ENCODE measurements around the gene TCF3.
"Not testable (repeated sequence)": the region's sequence is repeated elsewhere in the genome, so short reads cannot be mapped to it uniquely, and the experiment has no call there.

TCF3 gene

DNA sequence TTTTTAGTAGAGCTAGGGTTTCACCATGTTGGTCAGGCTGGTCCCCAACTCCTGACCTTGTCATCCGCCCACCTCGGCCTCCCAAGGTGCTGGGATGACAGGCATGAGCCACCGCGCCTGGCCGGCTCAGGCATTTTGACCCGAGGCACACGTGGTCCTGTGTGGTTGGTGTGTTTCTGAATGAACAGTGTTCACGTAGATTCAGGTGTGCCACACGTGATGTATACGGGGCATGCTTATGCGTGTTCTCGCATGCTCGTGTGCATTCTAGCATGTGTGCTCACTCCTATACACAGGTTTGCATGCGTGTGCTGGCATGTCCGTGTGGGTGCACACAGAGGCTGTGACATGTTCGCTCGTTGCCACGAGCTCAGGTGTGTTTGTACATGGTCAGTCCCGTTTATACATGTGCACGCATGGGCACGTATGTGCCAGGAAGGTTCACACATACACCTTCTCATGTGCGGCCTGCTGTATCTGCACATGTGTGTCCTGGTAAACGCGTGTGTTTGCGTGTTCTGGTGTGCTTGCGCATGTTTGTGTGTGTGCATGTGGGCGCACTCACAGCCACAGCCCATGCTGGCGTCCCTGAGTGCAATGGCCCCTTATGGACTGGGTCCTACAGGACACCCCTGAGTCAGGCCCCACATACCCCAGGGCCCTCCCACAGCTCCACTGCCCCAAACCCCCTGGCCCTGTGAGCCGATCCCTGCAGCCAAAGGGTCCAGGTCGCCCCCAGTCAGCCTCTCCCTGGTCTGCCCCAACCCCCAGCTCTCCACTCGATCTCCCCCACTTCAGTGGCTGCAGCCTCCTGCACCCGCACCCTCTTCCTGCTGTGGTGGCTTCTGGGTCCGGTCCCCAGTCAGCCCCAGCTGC, 20.6 kb upstream of the TCF3 start:
- Histone ChIP-seq H3K9me3 (ENCODE audit: control insufficient read depth in 1 of 2, low read length in 2 of 2) (no peaks in the 10 kb centered on the region), H3K9ac (ENCODE audit: low read depth in 1 of 2, low read length in 2 of 2) (no peak overlapping the region), H3K4me3 (ENCODE audit: low read depth in 1 of 2, low read length in 2 of 2) (no peak overlapping the region), H3K36me3 (ENCODE audit: control insufficient read depth in 1 of 2, insufficient read depth in 2 of 2, low read length in 2 of 2) (no peaks in the 10 kb centered on the region), H3K4me1 (ENCODE audit: control insufficient read depth in 1 of 2, insufficient read depth in 2 of 2, low read length in 2 of 2) (peaks cover 0 to 4% of the 10 kb centered on the region in 2 donors), H3K27ac (ENCODE audit: low read depth, low read length) (no peak overlapping the region), H3K27me3 (ENCODE audit: control insufficient read depth in 1 of 2, insufficient read depth in 2 of 2, low read length in 2 of 2) (peaks cover 41 to 59% of the 10 kb centered on the region in 2 donors)

DNA sequence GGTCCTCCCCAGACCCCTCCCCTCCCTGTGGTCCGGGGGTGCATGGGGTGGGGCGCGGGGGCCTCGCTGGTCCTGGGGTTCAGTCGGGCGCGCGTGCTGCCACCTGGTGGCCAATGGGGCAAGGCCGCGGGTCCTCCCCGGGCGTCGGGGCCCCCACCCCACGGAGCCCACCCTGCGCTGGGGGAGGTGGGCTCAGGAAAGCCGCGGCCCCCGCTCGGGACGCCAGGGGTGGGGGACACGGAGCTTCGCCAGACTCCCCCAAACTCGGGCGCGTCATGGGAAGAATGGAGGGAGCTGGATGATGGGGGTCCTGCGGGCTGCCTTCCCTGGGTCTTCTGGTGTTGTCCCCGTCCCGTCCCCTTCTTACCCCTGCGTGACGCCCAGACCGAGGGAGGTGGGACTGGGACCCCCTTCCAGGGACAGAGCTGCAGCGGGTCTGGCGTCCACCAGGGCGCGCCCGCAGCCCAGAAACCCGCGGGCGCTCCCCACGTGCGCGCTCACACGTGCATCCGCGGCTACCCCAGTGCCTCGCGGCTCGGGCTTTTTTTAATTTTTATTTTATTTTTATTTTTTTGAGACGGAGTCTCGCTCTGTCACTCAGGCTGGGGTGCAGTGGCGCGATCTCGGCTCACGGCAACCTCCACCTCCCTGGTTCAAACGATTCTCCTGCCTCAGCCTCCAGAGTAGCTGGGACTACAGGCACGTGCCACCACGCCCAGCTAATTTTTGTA, 19.8 kb upstream of the TCF3 start:
- Histone ChIP-seq H3K27ac (ENCODE audit: low read depth, low read length) (no peak overlapping the region), H3K4me3 (ENCODE audit: low read depth in 1 of 2, low read length in 2 of 2) (peak overlapping the region; percentile 32 to 35), H3K36me3 (ENCODE audit: control insufficient read depth in 1 of 2, insufficient read depth in 2 of 2, low read length in 2 of 2) (no peaks in the 10 kb centered on the region), H3K9ac (ENCODE audit: low read depth in 1 of 2, low read length in 2 of 2) (no peak overlapping the region), H3K27me3 (ENCODE audit: control insufficient read depth in 1 of 2, insufficient read depth in 2 of 2, low read length in 2 of 2) (peaks cover 35 to 55% of the 10 kb centered on the region in 2 donors), H3K9me3 (ENCODE audit: control insufficient read depth in 1 of 2, low read length in 2 of 2) (no peaks in the 10 kb centered on the region), H3K4me1 (ENCODE audit: control insufficient read depth in 1 of 2, insufficient read depth in 2 of 2, low read length in 2 of 2) (peaks cover 0 to 4% of the 10 kb centered on the region in 2 donors)

DNA sequence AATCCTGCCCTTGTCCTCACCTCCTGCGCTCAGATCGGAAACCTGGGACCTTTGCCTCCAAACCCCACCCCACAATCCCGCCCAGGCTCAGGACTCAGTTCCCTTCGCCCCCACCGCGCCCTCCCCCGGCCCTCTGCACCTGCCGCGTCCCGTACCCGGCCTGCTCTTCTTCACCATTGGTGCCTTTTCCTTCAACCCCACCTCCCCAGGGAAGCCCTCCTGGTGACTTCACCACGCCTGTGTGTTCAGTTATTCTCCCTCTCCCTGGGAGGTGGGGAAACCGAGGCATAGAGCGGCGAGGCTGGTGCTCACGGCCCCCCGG, 19.3 kb upstream of the TCF3 start:
- H3K27me3 ChIP-seq (ENCODE audit: control insufficient read depth in 1 of 2, insufficient read depth in 2 of 2, low read length in 2 of 2) = peaks cover 30 to 50% of the 10 kb centered on the region in 2 donors
- H3K9me3 ChIP-seq (ENCODE audit: control insufficient read depth in 1 of 2, low read length in 2 of 2) = no peaks in the 10 kb centered on the region
- peak overlapping the region in 1 of 2 donors; percentile 35 for H3K4me3 ChIP-seq (ENCODE audit: low read depth in 1 of 2, low read length in 2 of 2)
- no peak overlapping the region for H3K9ac ChIP-seq (ENCODE audit: low read depth in 1 of 2, low read length in 2 of 2)
- no peak overlapping the region for H3K27ac ChIP-seq (ENCODE audit: low read depth, low read length)
- peaks cover 0 to 4% of the 10 kb centered on the region in 2 donors for H3K4me1 ChIP-seq (ENCODE audit: control insufficient read depth in 1 of 2, insufficient read depth in 2 of 2, low read length in 2 of 2)
- H3K36me3 ChIP-seq (ENCODE audit: control insufficient read depth in 1 of 2, insufficient read depth in 2 of 2, low read length in 2 of 2) = no peaks in the 10 kb centered on the region

DNA sequence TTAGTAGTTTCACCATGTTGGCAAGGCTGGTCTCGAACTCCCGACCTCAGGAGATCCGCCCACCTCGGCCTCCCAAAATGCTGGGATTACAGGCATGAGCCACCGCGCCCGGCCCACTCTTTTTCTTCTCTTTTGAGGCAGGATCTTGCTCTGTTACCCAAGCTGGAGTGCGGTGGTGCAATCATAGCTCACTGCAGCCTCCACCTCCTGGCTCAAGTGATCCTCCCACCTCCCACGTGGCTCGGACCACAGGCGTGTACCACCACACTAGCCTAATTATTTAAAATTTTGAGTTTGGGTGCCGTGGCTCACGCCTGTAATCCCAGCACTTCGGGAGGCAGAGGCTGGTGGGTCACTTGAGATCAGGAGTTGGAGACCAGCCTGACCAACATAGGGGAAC, 18.3 kb upstream of the TCF3 start:
- not testable (repeated sequence) for H3K4me1 ChIP-seq (ENCODE audit: control insufficient read depth in 1 of 2, insufficient read depth in 2 of 2, low read length in 2 of 2); H3K27ac ChIP-seq (ENCODE audit: low read depth, low read length); H3K9me3 ChIP-seq (ENCODE audit: control insufficient read depth in 1 of 2, low read length in 2 of 2); H3K36me3 ChIP-seq (ENCODE audit: control insufficient read depth in 1 of 2, insufficient read depth in 2 of 2, low read length in 2 of 2); H3K4me3 ChIP-seq (ENCODE audit: low read depth in 1 of 2, low read length in 2 of 2); H3K9ac ChIP-seq (ENCODE audit: low read depth in 1 of 2, low read length in 2 of 2)
- H3K27me3 ChIP-seq (ENCODE audit: control insufficient read depth in 1 of 2, insufficient read depth in 2 of 2, low read length in 2 of 2) = peaks cover 21 to 43% of the 10 kb centered on the region in 2 donors

DNA sequence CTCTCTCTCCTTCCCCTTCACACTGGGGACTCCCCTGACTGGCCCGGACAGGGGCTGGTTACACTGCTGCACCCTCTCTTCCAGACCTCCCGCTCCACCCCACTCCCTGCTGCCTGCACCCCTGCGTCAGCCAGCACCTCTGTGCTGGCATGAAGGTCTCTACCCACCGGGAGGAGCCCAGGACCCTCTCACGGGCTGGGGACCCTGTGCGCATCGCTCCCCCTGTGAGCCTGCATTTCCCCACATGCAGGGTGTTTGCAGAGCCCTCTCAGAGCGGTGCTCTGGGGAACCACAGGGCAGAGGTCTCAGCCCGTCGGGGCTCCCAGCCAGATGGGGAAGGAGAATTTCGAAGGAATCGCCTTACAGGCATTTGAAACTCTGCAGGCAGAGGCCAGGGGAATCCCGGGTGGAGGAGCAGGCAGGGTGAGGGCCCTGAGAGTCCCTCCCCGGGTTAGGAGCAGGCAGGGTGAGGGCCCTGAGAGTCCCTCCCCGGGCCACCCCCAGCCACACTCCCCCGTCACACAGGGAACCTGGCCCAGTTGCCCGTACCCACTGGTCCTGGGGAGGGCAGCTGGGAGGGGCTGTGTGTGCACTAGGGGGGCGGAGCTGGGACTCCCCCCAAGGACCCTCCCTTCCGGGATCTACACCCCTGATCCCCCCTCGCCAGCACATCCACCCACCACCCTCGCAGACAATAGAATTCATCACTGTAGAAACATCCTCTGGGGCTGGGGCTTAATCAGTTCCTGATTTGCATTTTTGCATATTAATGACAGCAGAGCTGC, 16.3 kb upstream of the TCF3 start:
- Histone ChIP-seq H3K4me3 (ENCODE audit: low read depth in 1 of 2, low read length in 2 of 2) (no peak overlapping the region), H3K4me1 (ENCODE audit: control insufficient read depth in 1 of 2, insufficient read depth in 2 of 2, low read length in 2 of 2) (peaks cover 0 to 4% of the 10 kb centered on the region in 2 donors), H3K27me3 (ENCODE audit: control insufficient read depth in 1 of 2, insufficient read depth in 2 of 2, low read length in 2 of 2) (peaks cover 15 to 32% of the 10 kb centered on the region in 2 donors), H3K36me3 (ENCODE audit: control insufficient read depth in 1 of 2, insufficient read depth in 2 of 2, low read length in 2 of 2) (no peaks in the 10 kb centered on the region), H3K9ac (ENCODE audit: low read depth in 1 of 2, low read length in 2 of 2) (no peak overlapping the region), H3K27ac (ENCODE audit: low read depth, low read length) (no peak overlapping the region), H3K9me3 (ENCODE audit: control insufficient read depth in 1 of 2, low read length in 2 of 2) (no peaks in the 10 kb centered on the region)

DNA sequence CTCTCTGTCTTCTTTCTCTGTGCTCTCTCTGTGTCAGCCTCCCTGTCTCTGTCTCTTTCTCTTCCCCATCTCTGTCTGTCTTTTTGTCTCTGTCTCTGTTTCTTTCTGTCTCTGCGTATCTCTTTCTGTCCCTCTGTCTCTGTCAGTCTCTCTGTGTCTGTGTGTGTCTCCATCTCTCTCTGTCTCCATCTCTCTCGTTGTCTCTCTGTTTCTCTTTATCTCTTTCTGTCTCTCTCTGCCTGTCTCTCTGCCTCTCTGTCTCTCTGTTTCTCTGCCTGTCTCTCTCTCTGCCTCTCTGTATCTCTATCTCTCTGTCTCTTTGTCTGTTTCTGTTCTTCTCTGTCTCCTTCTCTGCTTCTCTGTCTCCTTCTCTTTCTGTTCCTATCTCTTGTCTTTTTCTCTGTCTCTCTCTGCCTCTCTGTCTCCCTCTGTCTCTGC, 15.7 kb upstream of the TCF3 start:
- Histone ChIP-seq H3K27ac (ENCODE audit: low read depth, low read length) (no peak overlapping the region), H3K4me1 (ENCODE audit: control insufficient read depth in 1 of 2, insufficient read depth in 2 of 2, low read length in 2 of 2) (peaks cover 0 to 4% of the 10 kb centered on the region in 2 donors), H3K9me3 (ENCODE audit: control insufficient read depth in 1 of 2, low read length in 2 of 2) (no peaks in the 10 kb centered on the region), H3K36me3 (ENCODE audit: control insufficient read depth in 1 of 2, insufficient read depth in 2 of 2, low read length in 2 of 2) (no peaks in the 10 kb centered on the region), H3K4me3 (ENCODE audit: low read depth in 1 of 2, low read length in 2 of 2) (no peak overlapping the region), H3K9ac (ENCODE audit: low read depth in 1 of 2, low read length in 2 of 2) (no peak overlapping the region), H3K27me3 (ENCODE audit: control insufficient read depth in 1 of 2, insufficient read depth in 2 of 2, low read length in 2 of 2) (peaks cover 15 to 26% of the 10 kb centered on the region in 2 donors)

DNA sequence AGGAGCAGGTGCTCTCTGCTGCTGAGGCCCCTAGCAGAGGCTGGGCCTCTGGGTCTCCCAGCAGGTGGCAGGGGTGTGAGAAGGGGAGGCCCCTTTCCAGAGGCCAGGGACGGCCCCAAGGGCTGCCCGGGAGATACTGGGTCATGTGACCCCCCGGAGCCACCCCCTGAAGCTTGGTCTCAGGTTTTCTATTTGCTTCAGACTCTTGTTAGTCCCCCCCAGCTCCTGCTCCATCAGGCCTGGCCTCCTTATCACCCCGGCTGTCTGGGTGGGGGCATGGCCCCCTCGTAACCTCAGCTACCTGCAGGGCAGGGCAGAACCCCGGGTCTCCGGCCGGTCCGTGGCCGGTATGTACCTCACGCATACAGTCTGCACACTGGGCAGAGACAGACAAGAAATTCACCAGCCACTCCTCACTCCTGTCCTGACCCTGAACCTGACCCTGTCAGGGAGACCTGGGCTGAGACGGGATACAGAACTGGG, 13.2 kb upstream of the TCF3 start:
- Histone ChIP-seq H3K36me3 (ENCODE audit: control insufficient read depth in 1 of 2, insufficient read depth in 2 of 2, low read length in 2 of 2) (no peaks in the 10 kb centered on the region), H3K27me3 (ENCODE audit: control insufficient read depth in 1 of 2, insufficient read depth in 2 of 2, low read length in 2 of 2) (peaks cover 15 to 16% of the 10 kb centered on the region in 2 donors), H3K9me3 (ENCODE audit: control insufficient read depth in 1 of 2, low read length in 2 of 2) (no peaks in the 10 kb centered on the region), H3K9ac (ENCODE audit: low read depth in 1 of 2, low read length in 2 of 2) (no peak overlapping the region), H3K27ac (ENCODE audit: low read depth, low read length) (no peak overlapping the region), H3K4me3 (ENCODE audit: low read depth in 1 of 2, low read length in 2 of 2) (no peak overlapping the region), H3K4me1 (ENCODE audit: control insufficient read depth in 1 of 2, insufficient read depth in 2 of 2, low read length in 2 of 2) (no peaks in the 10 kb centered on the region)

DNA sequence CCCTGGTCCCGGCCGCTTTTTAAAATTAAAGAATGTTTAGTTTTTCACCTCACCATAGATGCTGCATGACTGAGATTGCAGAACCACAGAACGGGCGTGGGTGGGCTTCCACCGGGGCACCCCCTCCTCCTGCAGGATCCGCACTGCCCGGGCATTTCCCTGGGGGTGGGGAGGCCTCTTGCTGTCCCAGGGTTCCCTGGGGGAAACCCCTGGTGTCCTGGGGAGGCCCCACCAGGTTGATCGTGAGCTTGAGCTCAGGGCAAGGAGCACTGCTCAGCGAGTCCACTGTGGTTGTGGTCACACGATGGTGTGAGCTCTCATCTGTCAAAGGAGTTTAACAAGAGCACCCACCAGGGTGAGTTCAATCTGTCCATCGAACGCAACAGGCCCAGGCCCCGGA, 11.4 kb upstream of the TCF3 start:
- Histone ChIP-seq H3K9ac (ENCODE audit: low read depth in 1 of 2, low read length in 2 of 2) (no peak overlapping the region), H3K36me3 (ENCODE audit: control insufficient read depth in 1 of 2, insufficient read depth in 2 of 2, low read length in 2 of 2) (no peaks in the 10 kb centered on the region), H3K4me3 (ENCODE audit: low read depth in 1 of 2, low read length in 2 of 2) (no peak overlapping the region), H3K27me3 (ENCODE audit: control insufficient read depth in 1 of 2, insufficient read depth in 2 of 2, low read length in 2 of 2) (peaks cover 10 to 11% of the 10 kb centered on the region in 2 donors), H3K27ac (ENCODE audit: low read depth, low read length) (no peak overlapping the region), H3K9me3 (ENCODE audit: control insufficient read depth in 1 of 2, low read length in 2 of 2) (no peaks in the 10 kb centered on the region), H3K4me1 (ENCODE audit: control insufficient read depth in 1 of 2, insufficient read depth in 2 of 2, low read length in 2 of 2) (no peaks in the 10 kb centered on the region)

DNA sequence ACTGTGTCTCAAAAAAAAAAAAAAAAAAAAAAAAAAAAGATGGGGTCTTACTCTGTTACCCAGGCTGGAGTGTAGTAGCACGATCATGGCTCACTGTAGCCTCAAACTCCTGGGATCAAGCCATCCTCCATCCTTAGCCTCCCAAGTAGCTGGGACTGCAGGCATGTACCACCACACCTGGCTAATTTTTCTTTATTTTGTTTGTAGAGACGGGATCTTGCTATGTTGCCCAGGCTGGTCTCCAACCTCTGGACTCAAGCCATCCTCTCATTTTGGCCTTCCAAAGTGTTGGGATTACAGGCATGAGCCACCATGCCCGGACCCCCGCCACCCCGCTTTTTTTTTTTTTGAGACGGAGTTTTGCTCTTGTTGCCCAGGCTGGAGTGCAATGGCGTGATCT, 10.8 kb upstream of the TCF3 start:
- H3K36me3 ChIP-seq (ENCODE audit: control insufficient read depth in 1 of 2, insufficient read depth in 2 of 2, low read length in 2 of 2); H3K27me3 ChIP-seq (ENCODE audit: control insufficient read depth in 1 of 2, insufficient read depth in 2 of 2, low read length in 2 of 2); H3K9ac ChIP-seq (ENCODE audit: low read depth in 1 of 2, low read length in 2 of 2); H3K4me1 ChIP-seq (ENCODE audit: control insufficient read depth in 1 of 2, insufficient read depth in 2 of 2, low read length in 2 of 2); H3K9me3 ChIP-seq (ENCODE audit: control insufficient read depth in 1 of 2, low read length in 2 of 2); H3K4me3 ChIP-seq (ENCODE audit: low read depth in 1 of 2, low read length in 2 of 2); H3K27ac ChIP-seq (ENCODE audit: low read depth, low read length): not testable (repeated sequence)

DNA sequence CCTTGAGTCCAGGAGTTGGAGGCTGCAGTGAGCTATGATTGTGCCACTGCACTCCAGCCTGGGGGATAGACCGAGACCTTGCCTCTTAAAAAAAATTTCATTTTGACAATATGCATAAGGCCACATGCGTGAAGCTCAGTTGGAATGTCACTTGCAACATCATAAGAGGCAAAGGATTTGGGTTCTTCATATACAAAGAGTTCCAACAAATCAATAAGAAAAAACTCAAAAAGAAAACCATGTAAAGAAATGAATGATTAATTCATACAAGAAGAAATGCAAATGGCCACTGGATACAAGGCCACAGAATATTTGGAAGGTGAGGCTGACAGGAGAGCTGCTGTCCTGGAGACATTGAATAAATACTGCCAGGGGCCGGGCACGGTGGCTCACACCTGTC, 9.6 kb upstream of the TCF3 start:
- peaks cover 0 to 4% of the 10 kb centered on the region in 2 donors for H3K27me3 ChIP-seq (ENCODE audit: control insufficient read depth in 1 of 2, insufficient read depth in 2 of 2, low read length in 2 of 2)
- no peaks in the 10 kb centered on the region for H3K9me3 ChIP-seq (ENCODE audit: control insufficient read depth in 1 of 2, low read length in 2 of 2)
- H3K4me3 ChIP-seq (ENCODE audit: low read depth in 1 of 2, low read length in 2 of 2) = no peak overlapping the region
- no peak overlapping the region for H3K27ac ChIP-seq (ENCODE audit: low read depth, low read length)
- no peaks in the 10 kb centered on the region for H3K36me3 ChIP-seq (ENCODE audit: control insufficient read depth in 1 of 2, insufficient read depth in 2 of 2, low read length in 2 of 2)
- no peaks in the 10 kb centered on the region for H3K4me1 ChIP-seq (ENCODE audit: control insufficient read depth in 1 of 2, insufficient read depth in 2 of 2, low read length in 2 of 2)
- H3K9ac ChIP-seq (ENCODE audit: low read depth in 1 of 2, low read length in 2 of 2) = no peak overlapping the region

Data from duodenal mucosa (tissue), 2 donors.